G401 (cell line): ENCODE data around the gene KMT2E. TPM values are rescaled to one million over a fixed set of nuclear protein-coding genes. Genes with fewer than 3 reads are reported as not detected.

ENCODE experiments used
- DNase-seq: peaks from one replicate; pipeline ENCODE4 v3.0.0-alpha.2; 2015; ENCODE audit warnings: low spot score
- in situ Hi-C: cut with HindIII; loops from 2 replicates; pipeline ENCODE4 v1.10.0; 2016; ENCODE audit warnings: low sequenced_read_pairs, mixed read lengths
- total RNA-seq: library from RNA; depleted of rRNA; stranded (reverse); fragments of >200 nt; shearing (Covaris generic); gene quantifications from 2 replicates; pipeline ENCODE4 v1.2.3, GENCODE V29; 2014

The KMT2E gene
- total RNA-seq, 1 experiment from 2014 or later, result 29.9 TPM

DNA sequence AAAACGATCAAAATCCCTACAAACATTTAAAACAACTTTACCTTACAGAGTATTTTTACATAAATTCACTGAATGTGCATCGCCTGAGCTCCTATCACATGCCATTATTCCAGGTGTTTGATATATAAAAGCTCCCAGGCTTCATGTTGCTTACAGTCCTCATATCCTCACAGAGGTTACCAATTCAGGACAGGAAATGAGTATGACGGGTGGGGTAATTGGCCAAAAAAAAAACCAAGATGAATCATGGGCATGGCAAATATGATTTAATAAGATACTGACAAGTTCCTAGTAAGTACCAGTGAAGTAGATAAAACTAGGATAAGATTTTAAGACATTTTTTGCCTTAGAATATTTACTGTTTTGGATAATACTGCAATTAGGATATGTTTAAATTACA lies 135.8 kb downstream of the KMT2E start:
- in situ Hi-C loops, result no loop called here
- DNase-seq, result no peak

DNA sequence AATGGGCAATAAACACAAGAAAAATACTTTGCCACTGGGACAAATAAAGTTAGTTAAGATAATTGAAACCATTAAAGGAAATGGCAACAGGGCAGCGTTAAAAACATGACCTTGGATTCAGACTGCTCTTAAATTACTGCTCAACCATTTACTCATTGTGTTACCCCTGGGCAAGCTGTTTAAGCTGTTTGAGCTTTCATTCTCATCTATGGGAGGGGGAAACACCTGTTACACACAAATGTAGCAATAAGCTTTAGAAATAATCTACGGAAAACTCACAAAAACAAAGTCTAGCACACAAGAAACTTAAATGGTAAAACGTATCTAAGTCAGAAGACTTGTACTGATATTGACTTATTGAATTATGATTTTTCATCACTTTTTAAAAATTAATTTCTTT lies 137.1 kb downstream of the KMT2E start:
- in situ Hi-C loops, result no loop called here
- no peak for DNase-seq

DNA sequence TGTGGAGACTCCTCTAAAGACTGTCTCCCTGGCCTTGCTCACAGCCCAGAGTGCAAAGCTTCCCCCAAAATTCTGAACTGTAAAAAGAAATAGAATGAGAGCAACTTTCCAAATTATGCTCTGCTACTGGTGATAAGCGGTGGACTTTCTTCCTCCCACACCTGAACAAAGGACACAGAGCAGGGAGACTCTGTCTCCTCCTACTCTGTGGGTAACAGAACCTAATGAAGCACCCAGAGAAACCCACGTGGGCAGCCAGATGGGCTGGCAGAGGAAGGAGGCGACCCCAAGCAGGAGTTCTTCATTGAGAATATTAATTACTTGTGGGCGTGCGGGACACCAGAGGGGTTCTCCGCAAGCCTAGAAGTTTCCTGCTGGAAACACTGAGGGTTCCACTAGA lies 139.5 kb downstream of the KMT2E start:
- no peak for DNase-seq
- in situ Hi-C loops, result no loop called here

DNA sequence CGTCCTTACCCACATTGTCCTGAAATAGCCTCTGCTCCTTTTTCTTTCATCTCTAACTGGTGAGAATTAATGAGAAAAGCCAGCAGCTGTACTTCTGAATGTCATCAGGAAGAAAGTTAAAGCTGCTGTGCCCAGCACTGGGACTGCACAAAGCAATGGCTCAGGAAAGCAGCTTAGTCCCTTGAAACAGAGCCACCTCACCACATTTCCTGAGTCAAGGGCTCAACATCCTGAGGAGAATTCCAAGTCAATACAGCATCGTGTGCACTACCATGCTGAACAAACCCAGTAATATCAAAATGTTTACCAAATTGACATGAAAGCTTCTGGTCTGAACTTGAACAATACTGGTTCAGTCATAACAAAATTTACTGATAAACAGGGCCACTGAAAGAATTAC lies 140.1 kb downstream of the KMT2E start:
- no peak for DNase-seq
- in situ Hi-C loops, result no loop called here

DNA sequence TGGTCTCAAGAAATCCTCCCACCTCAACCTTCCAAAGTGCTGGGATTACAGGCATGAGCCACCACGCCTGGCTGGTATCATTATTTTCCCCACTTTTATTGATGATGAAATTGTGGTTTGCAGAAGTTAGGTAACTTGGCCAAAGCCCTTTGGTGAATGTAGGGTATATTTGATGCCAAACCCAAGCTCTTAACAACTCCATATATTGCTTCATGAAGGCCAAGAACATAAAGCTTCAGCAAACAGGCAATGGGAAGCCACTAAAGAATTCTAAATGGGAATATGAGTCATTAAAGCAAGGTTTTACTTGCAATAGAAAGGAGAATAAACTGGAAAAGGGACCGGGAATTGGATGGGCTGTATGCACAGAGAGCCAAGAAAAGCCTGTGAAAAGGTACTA lies 142.7 kb downstream of the KMT2E start:
- DNase-seq, result no peak
- in situ Hi-C loops, result no loop called here

DNA sequence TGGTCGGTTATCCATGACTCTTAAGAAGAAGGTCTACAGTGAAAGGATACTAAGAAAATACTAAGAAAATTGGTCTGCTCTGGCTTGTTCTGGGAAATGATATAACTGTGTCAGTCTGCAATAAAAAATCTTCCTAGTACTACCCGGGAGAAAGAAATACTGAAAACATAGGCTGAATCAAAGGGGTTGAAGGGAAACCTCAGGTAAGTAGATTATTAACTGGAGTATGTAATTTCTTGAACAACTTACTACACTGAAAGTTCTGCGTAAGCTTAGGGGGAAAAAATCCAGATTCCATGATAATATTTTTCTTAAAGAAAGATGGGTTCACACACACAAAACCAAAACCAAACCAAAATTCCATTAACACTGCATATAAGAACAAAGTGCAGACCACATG lies 143.3 kb downstream of the KMT2E start:
- in situ Hi-C loops, result no loop called here
- no peak for DNase-seq

DNA sequence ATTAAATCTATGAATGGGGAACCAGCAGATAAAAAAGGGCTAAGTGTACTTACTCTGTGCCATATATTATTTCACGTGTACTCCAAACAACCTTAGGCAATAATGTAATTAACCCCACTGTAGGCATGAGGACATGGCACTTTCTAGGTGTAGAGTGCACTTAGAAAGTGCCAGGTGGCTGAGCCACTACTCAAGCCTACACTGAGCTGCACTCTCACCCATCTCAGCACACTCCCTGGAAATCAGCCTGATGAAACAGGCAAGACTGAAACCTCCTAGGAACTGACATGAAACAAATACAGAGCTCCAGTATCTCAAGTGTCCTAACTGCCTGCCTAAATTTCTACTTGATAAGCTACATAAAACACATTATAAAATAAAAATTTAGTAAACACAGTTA lies 147.4 kb downstream of the KMT2E start:
- in situ Hi-C loops, result no loop called here

More for the DNA sequence above, 147.4 kb downstream of the KMT2E start:
- no peak for DNase-seq
